Measurements from ENCODE around the gene RYR1.

The RYR1 gene

DNA sequence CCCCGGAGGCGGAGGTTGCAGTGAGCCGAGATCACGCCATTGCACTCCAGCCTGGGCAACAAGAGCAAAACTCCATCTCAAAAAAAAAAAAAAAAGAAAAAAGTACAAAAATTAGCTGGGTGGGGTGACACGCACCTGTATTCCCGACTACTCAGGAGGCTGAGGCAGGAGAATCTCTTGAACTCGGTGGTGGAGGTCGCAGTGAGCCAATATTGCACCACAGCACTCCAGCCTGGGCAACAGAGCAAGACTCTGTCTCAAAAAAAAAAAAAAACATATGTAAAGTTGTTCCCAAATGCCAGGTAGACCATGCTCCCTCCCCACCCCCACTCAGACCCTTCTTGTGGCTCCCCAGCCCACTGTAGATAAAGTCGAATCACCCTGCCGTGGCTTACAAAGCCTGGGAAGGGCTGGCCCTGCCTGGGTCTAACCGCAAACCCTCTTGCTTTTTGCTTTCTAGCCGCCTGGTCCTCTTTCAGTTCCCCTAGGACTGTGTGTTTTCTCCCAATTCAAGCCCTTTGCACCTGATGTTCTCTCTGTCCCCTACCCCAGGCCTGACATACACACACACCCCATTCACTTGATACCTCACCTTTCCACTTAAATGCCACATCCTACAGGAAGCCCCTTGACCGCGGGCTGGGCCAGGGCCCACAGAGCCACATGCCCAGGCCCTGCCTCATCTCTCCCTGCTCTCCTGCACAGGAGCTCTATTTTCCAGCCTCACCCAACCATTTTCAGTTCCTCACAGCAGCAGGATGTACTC lies 149.9 kb downstream of the RYR1 start:
- Histone ChIP-seq H3K4me3 (ENCODE audit: low read length) (peak overlapping the region; percentile 42), H3K79me2 (ENCODE audit: low read length) (no peaks in the 10 kb centered on the region), H3K9me3 (ENCODE audit: insufficient read depth, low read length) (no peaks in the 10 kb centered on the region), H3K27me3 (ENCODE audit: low read depth, low read length) (peaks cover 3% of the 10 kb centered on the region; the same call in 1 of the 2 replicates), H3K4me1 (ENCODE audit: low read length) (peaks cover 23% of the 10 kb centered on the region), H2AFZ (ENCODE audit: low read depth, low read length) (no peak overlapping the region), H3K36me3 (replicated peaks; ENCODE audit: low read depth, low read length) (peaks cover 14% of the 10 kb centered on the region), H3K27ac (ENCODE audit: low read length) (peak overlapping the region; percentile 70), H3K9ac (ENCODE audit: low read length) (peak overlapping the region; percentile 7; the same call in 1 of the 2 replicates), H4K20me1 (ENCODE audit: insufficient read depth, low read length) (peaks cover 5% of the 10 kb centered on the region; the same call in 1 of the 2 replicates), H3K4me2 (ENCODE audit: low read length) (peak overlapping the region; percentile 83)
- no peak for TF ChIP-seq EZH2phosphoT487 (IDR thresholded peaks at IDR 0.05; ENCODE audit: low read depth)
- TF ChIP-seq, protein P1, sequence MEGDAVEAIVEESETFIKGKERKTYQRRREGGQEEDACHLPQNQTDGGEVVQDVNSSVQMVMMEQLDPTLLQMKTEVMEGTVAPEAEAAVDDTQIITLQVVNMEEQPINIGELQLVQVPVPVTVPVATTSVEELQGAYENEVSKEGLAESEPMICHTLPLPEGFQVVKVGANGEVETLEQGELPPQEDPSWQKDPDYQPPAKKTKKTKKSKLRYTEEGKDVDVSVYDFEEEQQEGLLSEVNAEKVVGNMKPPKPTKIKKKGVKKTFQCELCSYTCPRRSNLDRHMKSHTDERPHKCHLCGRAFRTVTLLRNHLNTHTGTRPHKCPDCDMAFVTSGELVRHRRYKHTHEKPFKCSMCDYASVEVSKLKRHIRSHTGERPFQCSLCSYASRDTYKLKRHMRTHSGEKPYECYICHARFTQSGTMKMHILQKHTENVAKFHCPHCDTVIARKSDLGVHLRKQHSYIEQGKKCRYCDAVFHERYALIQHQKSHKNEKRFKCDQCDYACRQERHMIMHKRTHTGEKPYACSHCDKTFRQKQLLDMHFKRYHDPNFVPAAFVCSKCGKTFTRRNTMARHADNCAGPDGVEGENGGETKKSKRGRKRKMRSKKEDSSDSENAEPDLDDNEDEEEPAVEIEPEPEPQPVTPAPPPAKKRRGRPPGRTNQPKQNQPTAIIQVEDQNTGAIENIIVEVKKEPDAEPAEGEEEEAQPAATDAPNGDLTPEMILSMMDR (IDR thresholded peaks at IDR 0.05; ENCODE audit: low read depth, low read length): no peak

DNA sequence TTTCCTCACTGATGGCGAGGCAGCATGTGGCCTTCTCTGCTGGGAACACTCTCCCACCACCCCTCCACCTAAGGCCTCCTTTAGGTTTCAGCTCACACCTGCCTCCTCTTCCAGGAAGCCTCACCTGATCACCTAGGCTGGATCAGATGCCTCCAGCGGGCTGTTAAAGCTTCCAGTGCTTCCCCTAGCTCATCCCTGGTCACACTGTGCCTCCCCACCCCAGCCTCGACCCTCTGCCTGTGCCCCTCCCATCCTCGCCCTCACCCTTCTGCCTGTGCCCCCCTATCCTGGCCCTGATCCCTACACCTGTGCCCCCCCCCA lies 150.5 kb downstream of the RYR1 start:
- peak overlapping the region; percentile 42 for H3K4me3 ChIP-seq (ENCODE audit: low read length)
- H2AFZ ChIP-seq (ENCODE audit: low read depth, low read length): no peak overlapping the region
- no peaks in the 10 kb centered on the region for H3K9me3 ChIP-seq (ENCODE audit: insufficient read depth, low read length)
- TF ChIP-seq EZH2phosphoT487 (IDR thresholded peaks at IDR 0.05; ENCODE audit: low read depth): no peak
- TF ChIP-seq, protein P1 (IDR thresholded peaks at IDR 0.05; ENCODE audit: low read depth, low read length): no peak
- peaks cover 23% of the 10 kb centered on the region for H3K4me1 ChIP-seq (ENCODE audit: low read length)
- peak overlapping the region; percentile 70 for H3K27ac ChIP-seq (ENCODE audit: low read length)
- H3K9ac ChIP-seq (ENCODE audit: low read length): peak overlapping the region; percentile 7; the same call in 1 of the 2 replicates
- no peaks in the 10 kb centered on the region for H3K79me2 ChIP-seq (ENCODE audit: low read length)
- peak overlapping the region; percentile 83 for H3K4me2 ChIP-seq (ENCODE audit: low read length)
- peaks cover 3% of the 10 kb centered on the region; the same call in 1 of the 2 replicates for H3K27me3 ChIP-seq (ENCODE audit: low read depth, low read length)
- H3K36me3 ChIP-seq (replicated peaks; ENCODE audit: low read depth, low read length): peaks cover 14% of the 10 kb centered on the region
- H4K20me1 ChIP-seq (ENCODE audit: insufficient read depth, low read length): peaks cover 5% of the 10 kb centered on the region; the same call in 1 of the 2 replicates

DNA sequence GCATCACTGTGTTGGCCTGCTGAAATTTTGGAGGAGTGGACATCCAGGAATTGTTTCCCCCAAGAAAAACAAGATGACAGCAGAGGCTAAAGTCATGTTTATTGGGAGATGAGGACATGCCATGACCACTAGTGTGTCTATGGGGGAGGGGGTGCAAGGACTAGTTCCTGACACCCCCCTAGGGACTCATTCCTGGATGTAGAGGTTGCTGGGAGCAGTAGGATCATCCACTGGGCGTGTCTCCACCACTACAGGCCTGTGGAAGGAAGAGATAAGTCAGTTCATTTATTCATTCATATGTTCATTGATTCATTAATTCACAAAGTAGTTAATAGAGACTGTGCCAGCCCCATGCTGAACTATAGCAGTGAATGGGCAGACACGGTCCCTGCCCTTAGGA lies 154.1 kb downstream of the RYR1 start:
- H3K79me2 ChIP-seq (ENCODE audit: low read length): no peaks in the 10 kb centered on the region
- TF ChIP-seq, protein P1 (IDR thresholded peaks at IDR 0.05; ENCODE audit: low read depth, low read length): no peak
- TF ChIP-seq EZH2phosphoT487 (IDR thresholded peaks at IDR 0.05; ENCODE audit: low read depth): no peak
- H3K4me1 ChIP-seq (ENCODE audit: low read length): peaks cover 23% of the 10 kb centered on the region
- H4K20me1 ChIP-seq (ENCODE audit: insufficient read depth, low read length): peaks cover 5% of the 10 kb centered on the region; the same call in 1 of the 2 replicates
- no peak overlapping the region for H3K9ac ChIP-seq (ENCODE audit: low read length)
- peaks cover 3% of the 10 kb centered on the region; the same call in 1 of the 2 replicates for H3K27me3 ChIP-seq (ENCODE audit: low read depth, low read length)
- H2AFZ ChIP-seq (ENCODE audit: low read depth, low read length): no peak overlapping the region
- H3K4me2 ChIP-seq (ENCODE audit: low read length): no peak overlapping the region
- no peaks in the 10 kb centered on the region for H3K9me3 ChIP-seq (ENCODE audit: insufficient read depth, low read length)
- no peak overlapping the region for H3K27ac ChIP-seq (ENCODE audit: low read length)
- peaks cover 24% of the 10 kb centered on the region for H3K36me3 ChIP-seq (replicated peaks; ENCODE audit: low read depth, low read length)
- H3K4me3 ChIP-seq (ENCODE audit: low read length): no peak overlapping the region

DNA sequence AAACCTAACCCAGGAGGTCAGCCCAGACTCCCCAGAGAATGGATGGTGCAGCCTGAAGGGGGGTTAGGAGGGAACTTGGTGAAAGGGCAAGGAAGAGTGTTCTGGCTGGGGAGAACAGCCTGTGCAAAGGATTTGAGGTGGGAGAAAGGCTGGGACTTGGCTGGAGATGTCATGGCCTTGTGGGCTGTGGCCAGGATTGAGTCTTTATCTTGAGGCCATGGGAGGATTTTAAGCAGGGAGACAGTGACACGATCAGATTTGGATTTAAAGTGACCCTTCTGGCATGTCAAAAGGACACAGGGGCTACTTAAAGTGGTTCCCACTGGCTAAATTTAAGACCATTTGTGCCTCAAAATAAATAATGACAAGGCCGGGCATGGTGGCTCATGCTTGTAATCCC lies 154.6 kb downstream of the RYR1 start:
- Histone ChIP-seq H3K4me1 (ENCODE audit: low read length) (peaks cover 18% of the 10 kb centered on the region), H3K36me3 (replicated peaks; ENCODE audit: low read depth, low read length) (peaks cover 26% of the 10 kb centered on the region), H3K9me3 (ENCODE audit: insufficient read depth, low read length) (no peaks in the 10 kb centered on the region), H3K9ac (ENCODE audit: low read length) (no peak overlapping the region), H3K27me3 (ENCODE audit: low read depth, low read length) (no peaks in the 10 kb centered on the region), H3K79me2 (ENCODE audit: low read length) (no peaks in the 10 kb centered on the region), H2AFZ (ENCODE audit: low read depth, low read length) (no peak overlapping the region), H3K4me2 (ENCODE audit: low read length) (no peak overlapping the region), H4K20me1 (ENCODE audit: insufficient read depth, low read length) (peaks cover 5% of the 10 kb centered on the region; the same call in 1 of the 2 replicates), H3K4me3 (ENCODE audit: low read length) (no peak overlapping the region), H3K27ac (ENCODE audit: low read length) (no peak overlapping the region)
- TF ChIP-seq, protein P1 (IDR thresholded peaks at IDR 0.05; ENCODE audit: low read depth, low read length): no peak
- TF ChIP-seq EZH2phosphoT487 (IDR thresholded peaks at IDR 0.05; ENCODE audit: low read depth): no peak

Data from OCI-LY3 (cell line).